Measurements from ENCODE around the gene SPOCK1. TPM values are rescaled to one million over a fixed set of nuclear protein-coding genes. Genes with fewer than 3 reads are reported as not detected.

SPOCK1 gene
- total RNA-seq, 4 donors from 2014 or later, result 46.5 to 52.7 (median 51.4) TPM

- H3K4me3 ChIP-seq, result no peak overlapping the region
Measured at GRCh38 chr5:137200906-137201700, 298.0 kb downstream of the SPOCK1 start.

GRCh38 chr5:137199966-137200365, 299.2 kb downstream of the SPOCK1 start:
- Histone ChIP-seq H3K4me3 (no peak overlapping the region), H3K4me1 (no peaks in the 10 kb centered on the region), H3K9me3 (no peaks in the 10 kb centered on the region), H3K27ac (no peak overlapping the region), H3K27me3 (no peaks in the 10 kb centered on the region), H3K36me3 (no peaks in the 10 kb centered on the region)
- 81 to 92% methylated on average over 2 to 3 of the region's 3 CpGs for WGBS, 2 donors (ENCODE audit: low coverage in 1 of 2)
- no peak for ATAC-seq
- no peak for TF ChIP-seq CTCF (IDR thresholded peaks at IDR 0.05)
- TF ChIP-seq POLR2A (IDR thresholded peaks at IDR 0.05), result no peak
- no peak for TF ChIP-seq EP300 (IDR thresholded peaks at IDR 0.05)
- no peak for TF ChIP-seq POLR2AphosphoS5 (IDR thresholded peaks at IDR 0.05)

More at GRCh38 chr5:137200906-137201700, 298.0 kb downstream of the SPOCK1 start:
- Histone ChIP-seq H3K36me3 (no peaks in the 10 kb centered on the region), H3K27me3 (no peaks in the 10 kb centered on the region), H3K4me1 (no peaks in the 10 kb centered on the region), H3K9me3 (no peaks in the 10 kb centered on the region), H3K27ac (no peak overlapping the region)
- no peak for TF ChIP-seq EP300 (IDR thresholded peaks at IDR 0.05)
- TF ChIP-seq POLR2A (IDR thresholded peaks at IDR 0.05), result no peak
- no peak for TF ChIP-seq POLR2AphosphoS5 (IDR thresholded peaks at IDR 0.05)
- no peak for TF ChIP-seq CTCF (IDR thresholded peaks at IDR 0.05)
- ATAC-seq, result no peak
- 49 to 65% methylated on average over 3 to 5 of the region's 5 CpGs for WGBS, 2 donors (ENCODE audit: low coverage in 1 of 2)

GRCh38 chr5:137199201-137199600, 299.9 kb downstream of the SPOCK1 start:
- no peak overlapping the region for H3K4me3 ChIP-seq
- no peaks in the 10 kb centered on the region for H3K4me1 ChIP-seq
- no peak overlapping the region for H3K27ac ChIP-seq
- no peaks in the 10 kb centered on the region for H3K27me3 ChIP-seq
- ATAC-seq, result no peak
- 64 to 68% methylated on average over 4 to 6 of the region's 6 CpGs for WGBS, 2 donors (ENCODE audit: low coverage in 1 of 2)
- no peak for TF ChIP-seq CTCF (IDR thresholded peaks at IDR 0.05)
- no peak for TF ChIP-seq POLR2A (IDR thresholded peaks at IDR 0.05)
- no peak for TF ChIP-seq POLR2AphosphoS5 (IDR thresholded peaks at IDR 0.05)
- no peak for TF ChIP-seq EP300 (IDR thresholded peaks at IDR 0.05)
- no peaks in the 10 kb centered on the region for H3K36me3 ChIP-seq
- H3K9me3 ChIP-seq, result no peaks in the 10 kb centered on the region

GRCh38 chr5:137195483-137195882, 303.6 kb downstream of the SPOCK1 start:
- H3K4me3 ChIP-seq, result no peak overlapping the region
- no CpG with 5 or more reads among the region's 2 CpGs for WGBS, 2 donors (ENCODE audit: low coverage in 1 of 2)
- no peak overlapping the region for H3K27ac ChIP-seq
- no peaks in the 10 kb centered on the region for H3K9me3 ChIP-seq
- no peak for ATAC-seq
- no peak for TF ChIP-seq EP300 (IDR thresholded peaks at IDR 0.05)
- no peak for TF ChIP-seq POLR2AphosphoS5 (IDR thresholded peaks at IDR 0.05)
- no peak for TF ChIP-seq POLR2A (IDR thresholded peaks at IDR 0.05)
- no peak for TF ChIP-seq CTCF (IDR thresholded peaks at IDR 0.05)
- no peaks in the 10 kb centered on the region for H3K4me1 ChIP-seq
- no peaks in the 10 kb centered on the region for H3K36me3 ChIP-seq
- no peaks in the 10 kb centered on the region for H3K27me3 ChIP-seq

DNA sequence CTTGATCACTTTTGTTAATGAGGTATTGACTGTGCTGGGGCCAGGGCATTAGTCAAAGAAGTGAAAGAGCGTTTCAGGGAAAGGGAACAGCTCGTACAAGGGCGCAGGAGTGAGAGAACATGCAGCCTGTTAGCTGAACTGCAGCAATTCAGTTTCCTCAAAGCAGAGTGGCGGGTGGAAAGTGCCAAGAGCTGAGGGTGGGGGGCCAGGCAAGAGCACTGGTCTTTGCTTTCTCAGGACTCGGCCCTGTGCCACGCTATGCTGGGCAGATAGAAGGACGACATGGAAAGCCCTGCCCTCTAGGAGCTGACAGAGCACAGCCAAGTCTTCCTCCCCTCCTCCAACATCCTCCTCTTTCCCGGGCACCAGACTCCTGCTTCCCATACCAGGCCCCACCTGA, 304.8 kb downstream of the SPOCK1 start:
- H3K4me3 ChIP-seq, result no peak overlapping the region
- no peaks in the 10 kb centered on the region for H3K36me3 ChIP-seq
- H3K27me3 ChIP-seq, result no peaks in the 10 kb centered on the region
- no peaks in the 10 kb centered on the region for H3K9me3 ChIP-seq
- WGBS, 2 donors (ENCODE audit: low coverage in 1 of 2), result 60 to 96% methylated on average over 4 to 7 of the region's 8 CpGs
- H3K27ac ChIP-seq, result no peak overlapping the region
- TF ChIP-seq EP300 (IDR thresholded peaks at IDR 0.05), result no peak
- TF ChIP-seq CTCF (IDR thresholded peaks at IDR 0.05), result no peak
- TF ChIP-seq POLR2AphosphoS5 (IDR thresholded peaks at IDR 0.05), result no peak
- no peak for TF ChIP-seq POLR2A (IDR thresholded peaks at IDR 0.05)
- no peaks in the 10 kb centered on the region for H3K4me1 ChIP-seq
- ATAC-seq, result no peak
